ENCODE results near the gene FBXW11. TPM values are rescaled to one million over a fixed set of nuclear protein-coding genes. Genes with fewer than 3 reads are reported as not detected.

Gene FBXW11
- total RNA-seq, 1 experiment from 2014 or later = 54.8 TPM

DNA sequence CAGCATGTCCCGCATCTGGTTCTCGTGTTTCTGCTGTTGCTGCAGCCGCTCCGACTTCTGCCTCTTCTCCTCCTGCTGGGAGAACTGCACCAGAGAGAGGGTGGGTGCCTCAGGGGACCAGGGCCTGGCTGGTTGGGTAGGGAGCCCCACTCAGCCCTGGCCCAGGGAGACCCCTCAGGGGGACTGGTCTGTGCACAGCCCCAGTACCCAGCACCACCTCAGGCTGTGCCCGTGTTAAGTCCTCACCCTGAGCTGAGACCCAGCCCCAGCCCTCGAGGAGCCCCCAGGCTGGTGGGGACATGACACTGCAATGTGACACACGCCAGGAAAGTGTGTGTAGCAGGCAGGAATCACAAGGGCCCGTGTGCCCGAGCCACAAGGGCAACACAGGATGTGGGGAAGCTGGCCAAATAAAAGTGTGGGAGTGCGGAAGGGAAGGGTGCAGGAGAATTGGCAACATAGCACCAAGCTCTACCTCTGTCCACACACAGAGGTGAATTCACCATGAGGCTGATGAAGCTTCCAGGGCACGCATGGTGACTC is 48.2 kb upstream of the FBXW11 start:
- H3K4me1 ChIP-seq (replicated peaks; ENCODE audit: insufficient read depth) = no peaks in the 10 kb centered on the region
- intact Hi-C loops (cut with micrococcal nuclease; ENCODE audit: unreplicated experiment) = loop anchor here (5.0 kb wide), 1 partner anchor 133 kb away; the partner anchor contains the start of gene STK10
- TF ChIP-seq, protein P1, sequence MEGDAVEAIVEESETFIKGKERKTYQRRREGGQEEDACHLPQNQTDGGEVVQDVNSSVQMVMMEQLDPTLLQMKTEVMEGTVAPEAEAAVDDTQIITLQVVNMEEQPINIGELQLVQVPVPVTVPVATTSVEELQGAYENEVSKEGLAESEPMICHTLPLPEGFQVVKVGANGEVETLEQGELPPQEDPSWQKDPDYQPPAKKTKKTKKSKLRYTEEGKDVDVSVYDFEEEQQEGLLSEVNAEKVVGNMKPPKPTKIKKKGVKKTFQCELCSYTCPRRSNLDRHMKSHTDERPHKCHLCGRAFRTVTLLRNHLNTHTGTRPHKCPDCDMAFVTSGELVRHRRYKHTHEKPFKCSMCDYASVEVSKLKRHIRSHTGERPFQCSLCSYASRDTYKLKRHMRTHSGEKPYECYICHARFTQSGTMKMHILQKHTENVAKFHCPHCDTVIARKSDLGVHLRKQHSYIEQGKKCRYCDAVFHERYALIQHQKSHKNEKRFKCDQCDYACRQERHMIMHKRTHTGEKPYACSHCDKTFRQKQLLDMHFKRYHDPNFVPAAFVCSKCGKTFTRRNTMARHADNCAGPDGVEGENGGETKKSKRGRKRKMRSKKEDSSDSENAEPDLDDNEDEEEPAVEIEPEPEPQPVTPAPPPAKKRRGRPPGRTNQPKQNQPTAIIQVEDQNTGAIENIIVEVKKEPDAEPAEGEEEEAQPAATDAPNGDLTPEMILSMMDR (conservative IDR thresholded peaks at IDR 0.05) = no peak
- no peak for TF ChIP-seq EZH2 (IDR thresholded peaks at IDR 0.05; ENCODE audit: low read depth)
- H3K27ac ChIP-seq = no peak overlapping the region
- H2AFZ ChIP-seq = no peak overlapping the region
- no peaks in the 10 kb centered on the region for H3K9me2 ChIP-seq (ENCODE audit: insufficient read depth)
- no peaks in the 10 kb centered on the region for H3K79me2 ChIP-seq (ENCODE audit: low read depth)
- H3K4me3 ChIP-seq = no peak overlapping the region
- H3K4me2 ChIP-seq = no peak overlapping the region
- H3K27me3 ChIP-seq (ENCODE audit: insufficient read depth, low read depth) = no peaks in the 10 kb centered on the region
- no TSS peak for BruUV-seq (replicated peaks)
- no peaks in the 10 kb centered on the region for H3F3A ChIP-seq (ENCODE audit: insufficient read depth, low read depth)
- no peaks in the 10 kb centered on the region for H3K9me3 ChIP-seq (ENCODE audit: insufficient read depth, low read depth)
- DNase-seq = no peak
- CTCF ChIA-PET = no interaction called here
- POLR2A ChIA-PET (ENCODE audit: unreplicated experiment) = interaction anchor here (0.6 kb wide), 1 partner anchor 126 kb away, joined by 4 read pairs; no protein-coding TSS in a partner anchor
- no peaks in the 10 kb centered on the region for H3K36me3 ChIP-seq (ENCODE audit: low read depth)
- H4K20me1 ChIP-seq (ENCODE audit: insufficient read depth) = no peaks in the 10 kb centered on the region

DNA sequence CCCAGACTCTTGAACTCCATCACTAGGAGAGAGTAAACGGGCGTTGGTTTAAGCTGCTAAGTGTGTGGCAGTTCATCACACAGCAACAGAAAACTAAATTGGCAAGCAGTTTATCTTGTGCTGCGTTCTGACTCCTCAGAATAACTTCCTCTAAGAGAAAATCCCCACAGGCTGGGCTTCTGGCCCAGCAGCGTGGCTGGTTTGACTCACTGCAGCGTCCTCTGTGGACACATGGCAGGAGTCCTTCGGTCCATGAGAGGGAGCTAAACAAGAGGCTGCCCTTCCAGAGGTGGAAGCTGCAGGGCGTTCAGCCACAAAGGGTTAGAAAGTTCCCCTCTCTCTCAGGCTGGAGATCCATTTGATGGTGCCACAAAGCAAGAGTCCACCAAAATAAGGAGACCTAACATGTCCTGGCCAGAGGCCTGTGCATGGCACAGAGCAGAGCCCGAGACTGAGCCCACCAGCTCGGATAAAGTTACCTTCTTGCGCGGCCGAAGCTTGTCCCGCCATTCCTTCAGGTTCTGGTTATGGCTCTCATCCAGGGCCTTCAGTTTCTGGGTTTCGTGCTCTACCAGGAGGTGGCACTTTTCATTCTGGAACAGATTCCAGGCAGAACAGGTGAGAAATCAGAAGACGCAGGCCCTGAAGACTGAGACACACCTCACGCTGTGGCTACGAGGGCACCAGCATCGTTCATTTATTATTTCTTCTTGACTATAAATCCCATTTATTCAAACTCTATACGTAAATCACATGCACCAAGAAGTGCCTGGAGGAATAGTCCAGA is 46.2 kb upstream of the FBXW11 start:
- no peaks in the 10 kb centered on the region for H3K27me3 ChIP-seq (ENCODE audit: insufficient read depth, low read depth)
- no peaks in the 10 kb centered on the region for H4K20me1 ChIP-seq (ENCODE audit: insufficient read depth)
- no peaks in the 10 kb centered on the region for H3K4me1 ChIP-seq (replicated peaks; ENCODE audit: insufficient read depth)
- H2AFZ ChIP-seq = no peak overlapping the region
- no peaks in the 10 kb centered on the region for H3K9me2 ChIP-seq (ENCODE audit: insufficient read depth)
- DNase-seq = no peak
- no peaks in the 10 kb centered on the region for H3F3A ChIP-seq (ENCODE audit: insufficient read depth, low read depth)
- intact Hi-C loops (cut with micrococcal nuclease; ENCODE audit: unreplicated experiment) = loop anchor here (5.0 kb wide), 1 partner anchor 135 kb away; the partner anchor contains the start of gene STK10
- H3K4me3 ChIP-seq = no peak overlapping the region
- no peaks in the 10 kb centered on the region for H3K9me3 ChIP-seq (ENCODE audit: insufficient read depth, low read depth)
- H3K79me2 ChIP-seq (ENCODE audit: low read depth) = no peaks in the 10 kb centered on the region
- POLR2A ChIA-PET (ENCODE audit: unreplicated experiment) = interaction anchor here (0.7 kb wide), 1 partner anchor 594 kb away, joined by 5 read pairs; no protein-coding TSS in a partner anchor
- no peak overlapping the region for H3K4me2 ChIP-seq
- CTCF ChIA-PET = interaction anchor here (0.6 kb wide), 1 partner anchor 19 kb away, joined by 4 read pairs; no protein-coding TSS in a partner anchor
- no TSS peak for BruUV-seq (replicated peaks)
- H3K36me3 ChIP-seq (ENCODE audit: low read depth) = no peaks in the 10 kb centered on the region
- TF ChIP-seq EZH2 (IDR thresholded peaks at IDR 0.05; ENCODE audit: low read depth) = no peak
- TF ChIP-seq, protein P1 (conservative IDR thresholded peaks at IDR 0.05) = no peak
- H3K27ac ChIP-seq = no peak overlapping the region

DNA sequence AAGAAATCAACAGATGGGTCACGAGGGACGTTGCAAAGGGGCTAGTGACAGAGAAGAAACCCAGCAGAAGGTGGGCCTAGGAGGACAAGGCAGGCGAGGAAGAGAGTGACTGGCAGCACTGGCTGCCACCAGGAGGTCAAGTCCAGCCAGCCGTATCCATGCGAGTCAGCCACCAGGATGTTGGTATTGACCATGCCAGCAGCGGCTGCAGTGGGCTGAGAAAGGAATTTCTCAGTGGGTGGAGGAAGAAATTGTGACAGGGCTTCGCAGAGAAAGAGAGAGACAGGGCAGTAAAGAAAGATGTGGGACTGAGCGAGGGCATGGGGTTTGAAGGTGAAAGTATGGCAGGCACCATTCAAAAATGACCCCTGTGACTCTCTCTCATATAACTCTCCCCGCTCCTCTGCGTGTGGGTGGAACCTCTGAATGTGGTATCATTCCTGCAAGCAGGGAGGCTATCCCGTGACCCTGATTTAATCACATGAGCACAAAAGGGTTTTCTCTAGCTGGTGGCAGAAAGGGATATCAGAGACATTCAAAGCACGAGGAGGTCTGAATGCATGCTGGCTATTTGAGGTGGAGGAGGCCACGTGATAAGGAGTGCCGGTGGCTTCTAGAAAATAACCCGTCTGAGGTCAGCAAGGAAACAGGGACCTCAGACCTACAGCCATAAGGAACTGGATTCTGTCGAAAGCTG is 45.4 kb upstream of the FBXW11 start:
- H3K4me1 ChIP-seq (replicated peaks; ENCODE audit: insufficient read depth) = no peaks in the 10 kb centered on the region
- H3K36me3 ChIP-seq (ENCODE audit: low read depth) = no peaks in the 10 kb centered on the region
- no peaks in the 10 kb centered on the region for H3K27me3 ChIP-seq (ENCODE audit: insufficient read depth, low read depth)
- no peaks in the 10 kb centered on the region for H3K9me3 ChIP-seq (ENCODE audit: insufficient read depth, low read depth)
- H3K27ac ChIP-seq = no peak overlapping the region
- no peaks in the 10 kb centered on the region for H3K9me2 ChIP-seq (ENCODE audit: insufficient read depth)
- no peak for DNase-seq
- H3K4me3 ChIP-seq = no peak overlapping the region
- H2AFZ ChIP-seq = no peak overlapping the region
- H3K79me2 ChIP-seq (ENCODE audit: low read depth) = no peaks in the 10 kb centered on the region
- H3F3A ChIP-seq (ENCODE audit: insufficient read depth, low read depth) = no peaks in the 10 kb centered on the region
- ChIA-PET CTCF (no interaction called here), POLR2A (ENCODE audit: unreplicated experiment) (interaction anchor here (0.7 kb wide), 1 partner anchor 593 kb away, joined by 5 read pairs; no protein-coding TSS in a partner anchor)
- no peak overlapping the region for H3K4me2 ChIP-seq
- intact Hi-C loops (cut with micrococcal nuclease; ENCODE audit: unreplicated experiment) = loop anchor here (5.0 kb wide), 1 partner anchor 136 kb away; the partner anchor contains the start of gene STK10
- H4K20me1 ChIP-seq (ENCODE audit: insufficient read depth) = no peaks in the 10 kb centered on the region
- no peak for TF ChIP-seq EZH2 (IDR thresholded peaks at IDR 0.05; ENCODE audit: low read depth)
- TF ChIP-seq, protein P1 (conservative IDR thresholded peaks at IDR 0.05) = no peak
- no TSS peak for BruUV-seq (replicated peaks)
